H1 (cell line): ENCODE results near the gene PRKCA. TPM values are rescaled to one million over a fixed set of nuclear protein-coding genes. Genes with fewer than 3 reads are reported as not detected.

ENCODE experiments used
- TEAD4 ChIP-seq: IDR thresholded peaks from 2 replicates; pipeline ENCODE4 v1.6.1; 2012; ENCODE audit warnings: low read depth, low read length, inconsistent platforms, mixed read lengths
- polyA plus RNA-seq, 7 experiments: library from polyadenylated mRNA; depleted of rRNA in 3 of 7; stranded (reverse) in 5 of 7; unstranded in 2 of 7; fragments of >200 nt in 5 of 7; fragments of 200-250 nt in 2 of 7; gene quantifications; 1 replicate in 5 of 7; 2 replicates in 1 of 7; 4 replicates in 1 of 7; pipeline versions ENCODE4 v1.2.1 to v1.2.3, GENCODE V29; 2011 to 2013; ENCODE audit warnings: missing spikeins in 2 of 7, mixed read lengths in 2 of 7
- total RNA-seq: library from RNA; stranded (reverse); fragmentation: NEBNext Ultra II Directional; extraction: Animal tissue kit (Norgen Biotek cat#: 25700); gene quantifications from 2 replicates; pipeline ENCODE4 v1.2.1, GENCODE V29; 2021

PRKCA gene
- total and polyA plus RNA-seq, 2 of the 8 experiments (the other 6 are each of a cell fraction or from before 2014, with no cell fraction given): 5.8 to 17.8 TPM

DNA sequence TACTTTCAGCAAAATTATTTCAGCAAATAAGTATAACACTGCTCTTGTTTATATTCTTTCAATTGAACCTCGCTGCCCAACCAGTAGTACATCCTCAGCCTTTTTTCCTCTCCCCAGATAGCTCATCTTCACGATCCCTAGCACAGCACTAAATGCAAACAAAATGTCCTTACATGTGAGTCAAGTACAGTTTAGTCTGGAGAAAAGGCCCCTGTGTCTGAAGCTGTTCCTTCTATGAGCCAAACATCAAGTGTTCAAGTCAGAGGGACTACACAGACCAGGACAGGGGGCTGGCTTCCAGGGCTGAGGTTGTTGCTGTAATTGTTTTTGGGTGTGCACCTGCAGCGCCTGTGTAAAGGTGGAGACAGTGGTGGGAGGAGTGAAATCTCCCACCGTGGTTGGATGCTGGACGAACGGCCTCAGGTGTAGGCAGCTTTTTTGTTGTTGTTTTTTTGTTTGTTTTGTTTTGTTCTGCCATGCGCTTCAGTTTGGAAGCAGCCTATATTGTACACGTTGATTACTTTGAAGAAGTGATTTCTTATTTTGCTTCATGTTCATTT, 147.1 kb downstream of the PRKCA start (continued):
- no peak for TF ChIP-seq TEAD4
